ENCODE measurements around the gene CIC.

Gene CIC

DNA sequence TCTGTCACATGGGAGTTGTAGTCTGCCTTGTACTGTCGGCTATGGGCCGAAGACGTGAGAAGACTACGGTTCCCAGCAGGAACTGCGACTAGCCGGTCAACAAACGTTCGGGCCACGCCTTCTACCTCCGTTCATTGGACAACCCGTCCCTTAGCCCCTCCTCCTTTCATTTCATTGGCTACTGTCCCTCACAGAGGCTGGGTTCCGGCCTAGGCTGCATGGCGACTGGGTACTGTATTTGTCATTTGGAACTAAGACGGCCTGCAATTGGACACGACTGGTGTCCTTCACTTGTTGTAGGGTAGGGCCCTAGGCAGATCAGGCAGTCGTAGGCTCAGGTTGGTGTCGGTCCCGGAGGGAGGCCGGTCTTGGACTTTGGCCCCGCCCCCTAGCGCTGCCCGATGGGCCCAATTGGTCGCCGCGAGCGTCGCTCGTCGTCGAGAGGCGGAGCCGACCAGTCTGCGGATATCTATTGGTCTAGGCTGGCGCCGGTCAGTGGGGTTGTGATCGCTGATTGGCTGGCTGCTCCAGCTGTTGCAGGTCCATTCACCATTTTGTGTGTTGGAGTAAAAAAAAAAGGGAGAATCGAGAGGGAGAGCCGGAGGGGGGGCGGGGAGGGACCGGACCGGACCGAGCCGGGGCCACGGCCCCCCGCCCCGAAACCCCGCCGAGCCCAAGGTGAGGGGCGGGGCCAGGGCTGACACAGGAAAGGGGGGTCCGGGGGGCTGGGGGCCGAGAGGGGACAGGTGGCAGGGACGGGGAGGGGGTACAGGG lies at the start of gene CIC:
Gene CIC (plus strand): TSS at position 549 of the 774 bp plus-strand sequence. CDS start 2,532 bp downstream, outside the sequence.
- peaks cover 13% of the 10 kb centered on the region for H3K4me1 ChIP-seq (ENCODE audit: low read length)
- H3K9me2 ChIP-seq (replicated peaks; ENCODE audit: insufficient read depth, low read length), result no peaks in the 10 kb centered on the region
- peak within 1 kb of the TSS; percentile 93 for H2AFZ ChIP-seq (ENCODE audit: low read length)
- H3K79me2 ChIP-seq (ENCODE audit: low read length), result peaks cover 44% of the 10 kb centered on the region
- peak within 1 kb of the TSS; percentile 100 for H3K4me2 ChIP-seq (ENCODE audit: low read depth, low read length)
- H4K20me1 ChIP-seq (ENCODE audit: insufficient read depth, low read length), result no peaks in the 10 kb centered on the region
- peak; percentile 100 for DNase-seq
- H3F3A ChIP-seq (ENCODE audit: insufficient read depth, low read length), result peaks cover 13% of the 10 kb centered on the region
- H3K36me3 ChIP-seq (replicated peaks; ENCODE audit: insufficient read depth, low read length), result no peaks in the 10 kb centered on the region
- no peak for TF ChIP-seq CTCF (IDR thresholded peaks at IDR 0.05; ENCODE audit: low read length)
- no peak for TF ChIP-seq EZH2 (optimal IDR thresholded peaks at IDR 0.05; ENCODE audit: low read depth, low read length)
- no peak for TF ChIP-seq EZH2phosphoT487 (IDR thresholded peaks at IDR 0.05; ENCODE audit: low read length)
- H3K9ac ChIP-seq (ENCODE audit: low read length), result peak within 1 kb of the TSS; percentile 97
- peak within 1 kb of the TSS; percentile 93 for H3K4me3 ChIP-seq (ENCODE audit: low read length)
- no peaks in the 10 kb centered on the region for H3K9me3 ChIP-seq (replicated peaks; ENCODE audit: insufficient read depth, low read length)
- H3K27ac ChIP-seq (ENCODE audit: low read length), result peak within 1 kb of the TSS; percentile 97
- H3K27me3 ChIP-seq (replicated peaks; ENCODE audit: insufficient read depth, low read length), result no peaks in the 10 kb centered on the region

- no peaks in the 10 kb centered on the region; the same call in 1 of the 2 replicates for H3K36me3 ChIP-seq (replicated peaks; ENCODE audit: insufficient read depth, low read length)
- TF ChIP-seq CTCF (IDR thresholded peaks at IDR 0.05; ENCODE audit: low read length) (no peak), EZH2 (optimal IDR thresholded peaks at IDR 0.05; ENCODE audit: low read depth, low read length) (no peak), EZH2phosphoT487 (IDR thresholded peaks at IDR 0.05; ENCODE audit: low read length) (no peak)
- H3K9me2 ChIP-seq (replicated peaks; ENCODE audit: insufficient read depth, low read length), result no peaks in the 10 kb centered on the region
- H4K20me1 ChIP-seq (ENCODE audit: insufficient read depth, low read length), result peaks cover 13% of the 10 kb centered on the region; the same call in 1 of the 2 replicates
- H3K27ac ChIP-seq (ENCODE audit: low read length), result peak within 1 kb of the TSS; percentile 66; the same call in 1 of the 2 replicates
- H3K9ac ChIP-seq (ENCODE audit: low read length), result peak within 1 kb of the TSS; percentile 85
- peak within 1 kb of the TSS; percentile 84 for H3K4me2 ChIP-seq (ENCODE audit: low read depth, low read length)
- no peaks in the 10 kb centered on the region for H3K27me3 ChIP-seq (replicated peaks; ENCODE audit: insufficient read depth, low read length)
- peaks cover 72% of the 10 kb centered on the region for H3K79me2 ChIP-seq (ENCODE audit: low read length)
- peak; percentile 99 for DNase-seq
- peak within 1 kb of the TSS; percentile 75 for H2AFZ ChIP-seq (ENCODE audit: low read length)
- H3K4me3 ChIP-seq (ENCODE audit: low read length), result peak within 1 kb of the TSS; percentile 93
- H3K4me1 ChIP-seq (ENCODE audit: low read length), result peaks cover 18% of the 10 kb centered on the region
- peaks cover 6% of the 10 kb centered on the region for H3F3A ChIP-seq (ENCODE audit: insufficient read depth, low read length)
- H3K9me3 ChIP-seq (replicated peaks; ENCODE audit: insufficient read depth, low read length), result no peaks in the 10 kb centered on the region
Observed at GRCh38 chr19:42219812-42220750, 49.0 kb upstream of the CIC start, which contains the start of gene ZNF526. TSS of gene ZNF526 (plus strand) at chr19:42220312. CDS start at chr19:42224404, 4,092 bp downstream.

GRCh38 chr19:42220751-42221097 lies 48.3 kb upstream of the CIC start:
- peak overlapping the region; percentile 84 for H3K4me2 ChIP-seq (ENCODE audit: low read depth, low read length)
- no peaks in the 10 kb centered on the region for H3K27me3 ChIP-seq (replicated peaks; ENCODE audit: insufficient read depth, low read length)
- no peaks in the 10 kb centered on the region; the same call in 1 of the 2 replicates for H3K36me3 ChIP-seq (replicated peaks; ENCODE audit: insufficient read depth, low read length)
- no peaks in the 10 kb centered on the region for H3K9me2 ChIP-seq (replicated peaks; ENCODE audit: insufficient read depth, low read length)
- H3K4me3 ChIP-seq (ENCODE audit: low read length), result peak overlapping the region; percentile 93
- H4K20me1 ChIP-seq (ENCODE audit: insufficient read depth, low read length), result peaks cover 6% of the 10 kb centered on the region; the same call in 1 of the 2 replicates
- H3K9me3 ChIP-seq (replicated peaks; ENCODE audit: insufficient read depth, low read length), result no peaks in the 10 kb centered on the region
- H3K9ac ChIP-seq (ENCODE audit: low read length), result peak overlapping the region; percentile 85
- no peak for DNase-seq
- no peak overlapping the region for H3K27ac ChIP-seq (ENCODE audit: low read length)
- peaks cover 72% of the 10 kb centered on the region for H3K79me2 ChIP-seq (ENCODE audit: low read length)
- H3F3A ChIP-seq (ENCODE audit: insufficient read depth, low read length), result peaks cover 6% of the 10 kb centered on the region
- H3K4me1 ChIP-seq (ENCODE audit: low read length), result peaks cover 11% of the 10 kb centered on the region
- peak overlapping the region; percentile 75 for H2AFZ ChIP-seq (ENCODE audit: low read length)
- TF ChIP-seq EZH2phosphoT487 (IDR thresholded peaks at IDR 0.05; ENCODE audit: low read length), result no peak
- no peak for TF ChIP-seq EZH2 (optimal IDR thresholded peaks at IDR 0.05; ENCODE audit: low read depth, low read length)
- TF ChIP-seq CTCF (IDR thresholded peaks at IDR 0.05; ENCODE audit: low read length), result no peak
